GM12878 (cell line): ENCODE results near the gene GFAP. TPM values are rescaled to one million over a fixed set of nuclear protein-coding genes. Genes with fewer than 3 reads are reported as not detected.

Experiments
- ATAC-seq: fragments of 200-7000 bp; cut with Tn5 transposase; 3 replicates; pipeline ENCODE4 v1.9.1; 2020; ENCODE audit warnings: mild to moderate bottlenecking, moderate library complexity
- BruUV-seq: library from RNA; stranded (reverse); fragments of 400-500 nt; replicated peaks from 2 replicates; lab custom pipeline; 2021; lab: Mats Ljungman, UMichigan
- CTCF ChIA-PET: fragments of 300-600 bp; sonication (Branson Sonifier 250); formaldehyde crosslinking; extraction: SDS; loops from one replicate; lab custom pipeline; 2021; ENCODE audit warnings: inconsistent platforms; lab: Yijun Ruan, JAX
- POLR2A ChIA-PET: fragments of 350-600 bp; formaldehyde crosslinking; extraction: SDS; loops from one replicate; lab custom pipeline; 2021; ENCODE audit warnings: inconsistent platforms; lab: Charles Lee
- RAD21 ChIA-PET: fragments of 300-600 bp; sonication (Branson Sonifier 250); formaldehyde crosslinking; loops from one replicate; lab custom pipeline; 2023; ENCODE audit warnings: antibody characterized with exemption; ENCODE audit not compliant: unreplicated experiment; lab: Charles Lee
- SMC1A ChIA-PET: fragments of 300-600 bp; sonication (Branson Sonifier 250); formaldehyde crosslinking; loops from one replicate; lab custom pipeline; 2023; ENCODE audit not compliant: unreplicated experiment, uncharacterized antibody; lab: Charles Lee
- DNase-seq: peaks from one replicate; pipeline ENCODE4 v3.0.0-alpha.2; 2011; ENCODE audit warnings: low read depth, low spot score
- FAIRE-seq: peaks from 3 replicates; lab custom pipeline; 2011; peaks lifted over from hg19 to GRCh38; lab: Jason Lieb, UNC
- H2AFZ ChIP-seq: 2 replicates; pipeline ENCODE4 v1.6.0; 2011; ENCODE audit warnings: low read depth, low read length, control low read depth; ENCODE audit not compliant: control insufficient read depth
- H3K27ac ChIP-seq: 2 replicates; pipeline ENCODE4 v1.5.1; 2011; ENCODE audit warnings: control low read depth; ENCODE audit not compliant: control insufficient read depth, insufficient read depth
- H3K27me3 ChIP-seq, 2 experiments: replicated peaks in 1 of 2; 2 replicates each; pipeline versions ENCODE4 v1.6.0 to v1.6.1; 2011; ENCODE audit warnings: low read length in 1 of 2; ENCODE audit not compliant: control insufficient read depth in 2 of 2, insufficient read depth in 2 of 2
- H3K36me3 ChIP-seq, 2 experiments: 2 replicates each; pipeline ENCODE4 v1.5.1; 2011; ENCODE audit warnings: low read length in 1 of 2; ENCODE audit not compliant: control insufficient read depth in 2 of 2, insufficient read depth in 2 of 2
- H3K4me1 ChIP-seq: 2 replicates; pipeline ENCODE4 v1.6.1; 2011; ENCODE audit warnings: mild to moderate bottlenecking, low read length, moderate library complexity, mixed read lengths; ENCODE audit not compliant: control insufficient read depth, insufficient read depth
- H3K4me2 ChIP-seq: 2 replicates; pipeline ENCODE4 v1.6.0; 2011; ENCODE audit warnings: control low read depth; ENCODE audit not compliant: control insufficient read depth, insufficient read depth
- H3K4me3 ChIP-seq: fragments of 200-600 bp; sonication (generic); 2 replicates; pipeline ENCODE4 v1.5.1; 2016
- H3K79me2 ChIP-seq: 2 replicates; pipeline ENCODE4 v1.6.0; 2011; ENCODE audit warnings: low read length; ENCODE audit not compliant: control insufficient read depth, insufficient read depth
- H3K9ac ChIP-seq: 2 replicates; pipeline ENCODE4 v1.8.0; 2011; ENCODE audit warnings: low read length, control low read depth, mixed read lengths; ENCODE audit not compliant: control insufficient read depth, insufficient read depth
- H3K9me3 ChIP-seq: replicated peaks from 3 replicates; pipeline ENCODE4 v1.5.1; 2011; ENCODE audit warnings: mild to moderate bottlenecking, low read length; ENCODE audit not compliant: control insufficient read depth, insufficient read depth
- H4K20me1 ChIP-seq: 2 replicates; pipeline ENCODE4 v1.6.0; 2011; ENCODE audit not compliant: control insufficient read depth, insufficient read depth
- CBFB ChIP-seq: IDR thresholded peaks from 2 replicates; pipeline ENCODE4 v1.6.1; 2016; ENCODE audit warnings: antibody characterized with exemption, low read depth
- JUND ChIP-seq: IDR thresholded peaks from 2 replicates; pipeline ENCODE4 v1.6.1; 2012; ENCODE audit warnings: low read depth, mild to moderate bottlenecking, low read length, improper control_type of control experiment, moderate library complexity
- MYB ChIP-seq: fragments of 150-350 bp; IDR thresholded peaks from 2 replicates; pipeline ENCODE4 v1.6.1; 2014; ENCODE audit warnings: mild to moderate bottlenecking, low read depth, low read length, borderline replicate concordance
- POLR2AphosphoS5 ChIP-seq: IDR thresholded peaks from 2 replicates; pipeline ENCODE4 v1.6.1; 2011; ENCODE audit warnings: mild to moderate bottlenecking, low read length, inconsistent platforms
- WGBS: methylation state at CpG from one replicate; pipeline ENCODE4 v1.1.6; 2016; ENCODE audit warnings: low lambda C conversion rate; ENCODE audit not compliant: insufficient replicate concordance, insufficient coverage; ENCODE audit errors: missing lambda C conversion rate; 5-methylcytosine and 5-hydroxymethylcytosine counted together
- in situ Hi-C: fragments of 300-500 bp; cut with MboI; formaldehyde crosslinking; loops from 9 replicates; pipeline ENCODE4 v1.14.3; 2018; ENCODE audit warnings: mixed read lengths
- intact Hi-C: fragments of 100-400 bp; cut with micrococcal nuclease; formaldehyde crosslinking; loops from one replicate; pipeline ENCODE4 v1.14.2; 2022; ENCODE audit not compliant: unreplicated experiment
- polyA plus RNA-seq, 11 experiments: library from polyadenylated mRNA; depleted of rRNA in 4 of 11; unstranded in 6 of 11; stranded (reverse) in 5 of 11; fragments of >200 nt; fragmentation: Nextera tagmentation in 4 of 11; fragmentation: Illumina TruSeq in 1 of 11; extraction: Ambion mirVana in 4 of 11; extraction: Trizol in 1 of 11; gene quantifications; 1 replicate in 1 of 11; 2 replicates in 10 of 11; pipeline versions ENCODE4 v1.2.1 to v1.2.3, GENCODE V29; 2011 to 2016; ENCODE audit warnings: inconsistent platforms in 2 of 11, missing spikeins in 2 of 11, low read depth in 1 of 11
- total RNA-seq, 4 experiments: library from RNA; depleted of rRNA in 3 of 4; stranded (reverse); fragments of >200 nt in 3 of 4; fragmentation: Illumina TruSeq in 1 of 4; extraction: Trizol in 1 of 4; gene quantifications; 2 replicates each; pipeline versions ENCODE4 v1.2.1 to v1.2.3, GENCODE V29; 2013 to 2021
- TF ChIP-seq, protein P1 (sequence below): IDR thresholded peaks from 2 replicates; pipeline ENCODE4 v1.6.1; 2012; ENCODE audit warnings: low read depth, low read length, improper control_type of control experiment

Gene GFAP
- total and polyA plus RNA-seq, 10 of the 15 experiments (the other 5 are each of a cell fraction or from before 2014, with no cell fraction given) = 0.04 to 0.25 TPM; not detected in 8

GRCh38 chr17:44867841-44868240, 47.5 kb downstream of the GFAP start:
- FAIRE-seq (no peak), DNase-seq (no peak), ATAC-seq (no peak)
- Histone ChIP-seq H2AFZ (no peak overlapping the region), H3K4me1 (no peaks in the 10 kb centered on the region), H3K27ac (no peak overlapping the region), H3K4me2 (no peak overlapping the region), H3K4me3 (no peak overlapping the region), H3K9ac (no peak overlapping the region), H4K20me1 (no peaks in the 10 kb centered on the region; the same call in 1 of the 2 replicates), H3K79me2 (no peaks in the 10 kb centered on the region), H3K27me3 (no peaks in the 10 kb centered on the region), H3K9me3 (no peaks in the 10 kb centered on the region), H3K36me3 (peaks cover 29 to 47% of the 10 kb centered on the region in 2 experiments)
- CTCF ChIA-PET = interaction anchor here (0.7 to 12.3 kb wide), 7 partner anchors 12 to 334 kb away, joined by 3 to 175 read pairs (median 3); no protein-coding TSS in a partner anchor
- in situ Hi-C loops (loop anchor here (5.0 to 25.0 kb wide), 2 partner anchors 86 to 1656 kb away; partner anchors contain the start of gene TMEM106A), intact Hi-C loops (no loop called here)
- RAD21 ChIA-PET = interaction anchor here (0.7 to 0.9 kb wide), 2 partner anchors 53 to 88 kb away, joined by 3 to 4 read pairs; no protein-coding TSS in a partner anchor
- POLR2A ChIA-PET = no interaction called here
- BruUV-seq = no TSS peak
- WGBS = 76% methylated on average over 3 of the region's 3 CpGs
- SMC1A ChIA-PET = interaction anchor here (1.0 to 1.3 kb wide), 2 partner anchors 88 to 92 kb away, joined by 3 read pairs; no protein-coding TSS in a partner anchor
- TF ChIP-seq POLR2AphosphoS5 = peak; percentile 36; the same call in 1 of the 2 replicates
- TF ChIP-seq MYB = no peak
- TF ChIP-seq, all 136 proteins: peak for 1

- Histone ChIP-seq H3K9ac (no peak overlapping the region), H3K27ac (no peak overlapping the region), H4K20me1 (no peaks in the 10 kb centered on the region; the same call in 1 of the 2 replicates), H3K4me3 (no peak overlapping the region), H3K79me2 (no peaks in the 10 kb centered on the region), H3K4me2 (no peak overlapping the region), H3K9me3 (no peaks in the 10 kb centered on the region), H2AFZ (no peak overlapping the region), H3K27me3 (no peaks in the 10 kb centered on the region), H3K4me1 (no peaks in the 10 kb centered on the region), H3K36me3 (peaks cover 24 to 38% of the 10 kb centered on the region in 2 experiments)
- in situ Hi-C loops = loop anchor here (5.0 to 25.0 kb wide), 2 partner anchors 84 to 1654 kb away; partner anchors contain the start of gene TMEM106A
- RAD21 ChIA-PET = interaction anchor here (1.0 to 2.7 kb wide), 2 partner anchors 87 to 90 kb away, joined by 3 to 13 read pairs; no protein-coding TSS in a partner anchor
- CTCF ChIA-PET = interaction anchor here (1.4 to 12.3 kb wide), 6 partner anchors 8 to 333 kb away, joined by 4 to 175 read pairs (median 8); no protein-coding TSS in a partner anchor
- no peak for TF ChIP-seq CBFB
- no peak for TF ChIP-seq JUND
- TF ChIP-seq, protein P1, sequence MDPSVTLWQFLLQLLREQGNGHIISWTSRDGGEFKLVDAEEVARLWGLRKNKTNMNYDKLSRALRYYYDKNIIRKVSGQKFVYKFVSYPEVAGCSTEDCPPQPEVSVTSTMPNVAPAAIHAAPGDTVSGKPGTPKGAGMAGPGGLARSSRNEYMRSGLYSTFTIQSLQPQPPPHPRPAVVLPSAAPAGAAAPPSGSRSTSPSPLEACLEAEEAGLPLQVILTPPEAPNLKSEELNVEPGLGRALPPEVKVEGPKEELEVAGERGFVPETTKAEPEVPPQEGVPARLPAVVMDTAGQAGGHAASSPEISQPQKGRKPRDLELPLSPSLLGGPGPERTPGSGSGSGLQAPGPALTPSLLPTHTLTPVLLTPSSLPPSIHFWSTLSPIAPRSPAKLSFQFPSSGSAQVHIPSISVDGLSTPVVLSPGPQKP = no peak
- no TSS peak for BruUV-seq
- SMC1A ChIA-PET = interaction anchor here (0.6 to 4.4 kb wide), 3 partner anchors 66 to 825 kb away, joined by 3 to 19 read pairs (median 3); no protein-coding TSS in a partner anchor
- WGBS = 86% methylated on average over 6 of the region's 6 CpGs
- POLR2A ChIA-PET = no interaction called here
- intact Hi-C loops = loop anchor here (1.0 kb wide), 2 partner anchors 91 to 333 kb away; no protein-coding TSS in a partner anchor
- ATAC-seq (no peak), DNase-seq (no peak), FAIRE-seq (no peak)
Measured at GRCh38 chr17:44865931-44866330, 49.4 kb downstream of the GFAP start.
